Measurements from ENCODE around the gene ZNRD2.

GRCh38 chr11:65576867-65577755, 6.8 kb downstream of the ZNRD2 start:
- TF ChIP-seq POLR2A (IDR thresholded peaks at IDR 0.05; ENCODE audit: low read length) (peak; percentile 71), GATA1 (IDR thresholded peaks at IDR 0.05; ENCODE audit: low read depth, low read length) (no peak)

Measured in erythroblast (primary cell).